Brain microvascular endothelial cell (primary cell): ENCODE measurements around the gene CLEC9A.

Source experiments
- DNase-seq: peaks from one replicate; pipeline ENCODE4 v3.0.0-alpha.2; 2020
- H3K27ac ChIP-seq: fragments of 250-450 bp; sonication (Bioruptor Pico); 2 replicates; pipeline ENCODE4 v1.5.1; 2020; ENCODE audit warnings: mild to moderate bottlenecking, moderate library complexity
- H3K27me3 ChIP-seq: fragments of 250-450 bp; sonication (Bioruptor Pico); replicated peaks from 2 replicates; pipeline ENCODE4 v1.5.1; 2020; ENCODE audit warnings: mild to moderate bottlenecking
- H3K36me3 ChIP-seq: fragments of 250-450 bp; sonication (Bioruptor Pico); replicated peaks from 2 replicates; pipeline ENCODE4 v1.5.1; 2020; ENCODE audit warnings: mild to moderate bottlenecking
- H3K4me3 ChIP-seq: 2 replicates; pipeline ENCODE4 v1.5.1; 2011; ENCODE audit warnings: low read depth, mild to moderate bottlenecking, control low read depth, low read length, moderate library complexity
- CTCF ChIP-seq: IDR thresholded peaks from 2 replicates; pipeline ENCODE4 v1.5.1; 2011; ENCODE audit warnings: low read depth, mild to moderate bottlenecking, moderate library complexity, low read length, control low read depth, inconsistent platforms; ENCODE audit errors: missing control alignments
- in situ Hi-C: cut with HindIII; loops from 2 replicates; pipeline ENCODE4 v1.10.0; 2017; ENCODE audit warnings: low sequenced_read_pairs, low pct_ligation_motif_present

The CLEC9A gene

GRCh38 chr12:10088955-10089900 is 58.7 kb downstream of the CLEC9A start:
- Histone ChIP-seq H3K27ac (no peak overlapping the region), H3K4me3 (no peak overlapping the region), H3K27me3 (no peaks in the 10 kb centered on the region), H3K36me3 (no peaks in the 10 kb centered on the region)
- TF ChIP-seq CTCF: no peak
- no peak for DNase-seq
- in situ Hi-C loops: no loop called here

- H3K27ac ChIP-seq: no peak overlapping the region
Measured at GRCh38 chr12:10094646-10095395, 64.3 kb downstream of the CLEC9A start.

DNA sequence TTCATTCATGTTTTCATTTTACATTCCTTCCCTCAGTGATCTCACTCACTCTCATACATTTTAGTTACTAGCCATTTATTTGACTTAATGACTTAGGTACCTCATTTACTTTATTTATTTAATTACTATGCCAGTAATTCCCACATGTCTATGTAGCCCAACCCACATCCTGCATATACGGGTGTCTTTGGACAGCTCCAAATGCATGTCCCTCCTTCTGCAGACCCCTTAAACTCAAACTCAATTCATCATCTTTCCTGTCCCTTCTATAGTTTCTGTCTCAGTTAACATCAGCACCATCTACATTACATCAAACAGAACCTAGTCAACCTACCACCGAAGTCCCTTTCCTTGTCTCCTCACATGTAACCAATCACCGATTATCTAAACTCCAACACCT is 65.5 kb downstream of the CLEC9A start:
- H3K27me3 ChIP-seq: no peaks in the 10 kb centered on the region
- no peak for TF ChIP-seq CTCF
- H3K36me3 ChIP-seq: no peaks in the 10 kb centered on the region
- no peak overlapping the region for H3K27ac ChIP-seq
- DNase-seq: no peak
- H3K4me3 ChIP-seq: no peak overlapping the region
- in situ Hi-C loops: no loop called here

More at GRCh38 chr12:10094646-10095395, 64.3 kb downstream of the CLEC9A start:
- no peaks in the 10 kb centered on the region for H3K36me3 ChIP-seq
- DNase-seq: no peak
- no peak overlapping the region for H3K4me3 ChIP-seq
- TF ChIP-seq CTCF: no peak
- in situ Hi-C loops: no loop called here
- no peaks in the 10 kb centered on the region for H3K27me3 ChIP-seq

GRCh38 chr12:10097521-10097920 is 67.0 kb downstream of the CLEC9A start:
- no peak for DNase-seq
- Histone ChIP-seq H3K27me3 (no peaks in the 10 kb centered on the region), H3K36me3 (no peaks in the 10 kb centered on the region), H3K4me3 (no peak overlapping the region), H3K27ac (no peak overlapping the region)
- in situ Hi-C loops: no loop called here
- no peak for TF ChIP-seq CTCF

GRCh38 chr12:10098791-10099190 is 68.3 kb downstream of the CLEC9A start, which contains the start of gene CLEC1A:
CLEC1A (minus strand) TSS chr12:10098985; CDS start chr12:10098922, 63 bp downstream.
- DNase-seq: no peak
- H3K36me3 ChIP-seq: no peaks in the 10 kb centered on the region
- TF ChIP-seq CTCF: no peak

More at GRCh38 chr12:10098791-10099190, 68.3 kb downstream of the CLEC9A start, which contains the start of gene CLEC1A:
- no peak within 1 kb of the TSS for H3K27ac ChIP-seq
- no peak within 1 kb of the TSS for H3K4me3 ChIP-seq
- no peaks in the 10 kb centered on the region for H3K27me3 ChIP-seq
- in situ Hi-C loops: no loop called here
